GM12878 (cell line): Measurements from ENCODE around the gene MILR1. TPM values are rescaled to one million over a fixed set of nuclear protein-coding genes. Genes with fewer than 3 reads are reported as not detected.
A peak's percentile ranks its signal among the peaks of the same experiment; 100 is the strongest.

ENCODE experiments used
- ATAC-seq: fragments of 200-7000 bp; cut with Tn5 transposase; 3 replicates; pipeline ENCODE4 v1.9.1; 2020; ENCODE audit warnings: mild to moderate bottlenecking, moderate library complexity
- BruUV-seq: library from RNA; stranded (reverse); fragments of 400-500 nt; replicated peaks from 2 replicates; lab custom pipeline; 2021; lab: Mats Ljungman, UMichigan
- CTCF ChIA-PET: fragments of 300-600 bp; sonication (Branson Sonifier 250); formaldehyde crosslinking; extraction: SDS; loops from one replicate; lab custom pipeline; 2021; ENCODE audit warnings: inconsistent platforms; lab: Yijun Ruan, JAX
- POLR2A ChIA-PET: fragments of 350-600 bp; formaldehyde crosslinking; extraction: SDS; loops from one replicate; lab custom pipeline; 2021; ENCODE audit warnings: inconsistent platforms; lab: Charles Lee
- RAD21 ChIA-PET: fragments of 300-600 bp; sonication (Branson Sonifier 250); formaldehyde crosslinking; loops from one replicate; lab custom pipeline; 2023; ENCODE audit warnings: antibody characterized with exemption; ENCODE audit not compliant: unreplicated experiment; lab: Charles Lee
- SMC1A ChIA-PET: fragments of 300-600 bp; sonication (Branson Sonifier 250); formaldehyde crosslinking; loops from one replicate; lab custom pipeline; 2023; ENCODE audit not compliant: unreplicated experiment, uncharacterized antibody; lab: Charles Lee
- DNase-seq: peaks from one replicate; pipeline ENCODE4 v3.0.0-alpha.2; 2011; ENCODE audit warnings: low read depth, low spot score
- FAIRE-seq: peaks from 3 replicates; lab custom pipeline; 2011; peaks lifted over from hg19 to GRCh38; lab: Jason Lieb, UNC
- H2AFZ ChIP-seq: 2 replicates; pipeline ENCODE4 v1.6.0; 2011; ENCODE audit warnings: low read depth, low read length, control low read depth; ENCODE audit not compliant: control insufficient read depth
- H3K27ac ChIP-seq: 2 replicates; pipeline ENCODE4 v1.5.1; 2011; ENCODE audit warnings: control low read depth; ENCODE audit not compliant: control insufficient read depth, insufficient read depth
- H3K27me3 ChIP-seq, 2 experiments: replicated peaks in 1 of 2; 2 replicates each; pipeline versions ENCODE4 v1.6.0 to v1.6.1; 2011; ENCODE audit warnings: low read length in 1 of 2; ENCODE audit not compliant: control insufficient read depth in 2 of 2, insufficient read depth in 2 of 2
- H3K36me3 ChIP-seq, 2 experiments: 2 replicates each; pipeline ENCODE4 v1.5.1; 2011; ENCODE audit warnings: low read length in 1 of 2; ENCODE audit not compliant: control insufficient read depth in 2 of 2, insufficient read depth in 2 of 2
- H3K4me1 ChIP-seq: 2 replicates; pipeline ENCODE4 v1.6.1; 2011; ENCODE audit warnings: mild to moderate bottlenecking, low read length, moderate library complexity, mixed read lengths; ENCODE audit not compliant: control insufficient read depth, insufficient read depth
- H3K4me2 ChIP-seq: 2 replicates; pipeline ENCODE4 v1.6.0; 2011; ENCODE audit warnings: control low read depth; ENCODE audit not compliant: control insufficient read depth, insufficient read depth
- H3K4me3 ChIP-seq: fragments of 200-600 bp; sonication (generic); 2 replicates; pipeline ENCODE4 v1.5.1; 2016
- H3K79me2 ChIP-seq: 2 replicates; pipeline ENCODE4 v1.6.0; 2011; ENCODE audit warnings: low read length; ENCODE audit not compliant: control insufficient read depth, insufficient read depth
- H3K9ac ChIP-seq: 2 replicates; pipeline ENCODE4 v1.8.0; 2011; ENCODE audit warnings: low read length, control low read depth, mixed read lengths; ENCODE audit not compliant: control insufficient read depth, insufficient read depth
- H3K9me3 ChIP-seq: replicated peaks from 3 replicates; pipeline ENCODE4 v1.5.1; 2011; ENCODE audit warnings: mild to moderate bottlenecking, low read length; ENCODE audit not compliant: control insufficient read depth, insufficient read depth
- H4K20me1 ChIP-seq: 2 replicates; pipeline ENCODE4 v1.6.0; 2011; ENCODE audit not compliant: control insufficient read depth, insufficient read depth
- ETV6 ChIP-seq, 2 experiments: fragments of 450-650 bp in 1 of 2; IDR thresholded peaks in 1 of 2; conservative IDR thresholded peaks in 1 of 2; 2 replicates each; pipeline ENCODE4 v1.6.1; 2014; ENCODE audit warnings: antibody characterized with exemption in 1 of 2, borderline replicate concordance in 1 of 2, low read depth in 1 of 2, mild to moderate bottlenecking in 1 of 2, moderate library complexity in 1 of 2
- GATAD2B ChIP-seq: fragments of 450-650 bp; conservative IDR thresholded peaks from 2 replicates; pipeline ENCODE4 v1.6.1; 2017; ENCODE audit warnings: low read depth, mild to moderate bottlenecking, moderate library complexity
- NFYB ChIP-seq: IDR thresholded peaks from 2 replicates; pipeline ENCODE4 v1.6.1; 2011; ENCODE audit warnings: low read depth, mild to moderate bottlenecking, low read length, improper control_type of control experiment, moderate library complexity; ENCODE audit not compliant: insufficient read depth
- POLR2AphosphoS2 ChIP-seq: IDR thresholded peaks from 2 replicates; pipeline ENCODE4 v1.6.1; 2011; ENCODE audit warnings: low read depth, mild to moderate bottlenecking, low read length, improper control_type of control experiment, moderate library complexity
- SIN3A ChIP-seq: IDR thresholded peaks from 2 replicates; pipeline ENCODE4 v1.6.1; 2012; ENCODE audit warnings: low read depth, low read length, improper control_type of control experiment
- SPI1 ChIP-seq: IDR thresholded peaks from 2 replicates; pipeline ENCODE4 v1.6.1; 2011; ENCODE audit warnings: low read depth, mild to moderate bottlenecking, low read length, moderate library complexity, borderline replicate concordance; ENCODE audit not compliant: insufficient read depth
- TBL1XR1 ChIP-seq: IDR thresholded peaks from 2 replicates; pipeline ENCODE4 v1.6.1; 2012; ENCODE audit warnings: low read depth, low read length, improper control_type of control experiment
- WGBS: methylation state at CpG from one replicate; pipeline ENCODE4 v1.1.6; 2016; ENCODE audit warnings: low lambda C conversion rate; ENCODE audit not compliant: insufficient replicate concordance, insufficient coverage; ENCODE audit errors: missing lambda C conversion rate; 5-methylcytosine and 5-hydroxymethylcytosine counted together
- in situ Hi-C: fragments of 300-500 bp; cut with MboI; formaldehyde crosslinking; loops from 9 replicates; pipeline ENCODE4 v1.14.3; 2018; ENCODE audit warnings: mixed read lengths
- intact Hi-C: fragments of 100-400 bp; cut with micrococcal nuclease; formaldehyde crosslinking; loops from one replicate; pipeline ENCODE4 v1.14.2; 2022; ENCODE audit not compliant: unreplicated experiment
- polyA plus RNA-seq, 11 experiments: library from polyadenylated mRNA; depleted of rRNA in 4 of 11; unstranded in 6 of 11; stranded (reverse) in 5 of 11; fragments of >200 nt; fragmentation: Nextera tagmentation in 4 of 11; fragmentation: Illumina TruSeq in 1 of 11; extraction: Ambion mirVana in 4 of 11; extraction: Trizol in 1 of 11; gene quantifications; 1 replicate in 1 of 11; 2 replicates in 10 of 11; pipeline versions ENCODE4 v1.2.1 to v1.2.3, GENCODE V29; 2011 to 2016; ENCODE audit warnings: inconsistent platforms in 2 of 11, missing spikeins in 2 of 11, low read depth in 1 of 11
- total RNA-seq, 4 experiments: library from RNA; depleted of rRNA in 3 of 4; stranded (reverse); fragments of >200 nt in 3 of 4; fragmentation: Illumina TruSeq in 1 of 4; extraction: Trizol in 1 of 4; gene quantifications; 2 replicates each; pipeline versions ENCODE4 v1.2.1 to v1.2.3, GENCODE V29; 2013 to 2021
- TF ChIP-seq, protein P1 (sequence below): fragments of 450-650 bp; IDR thresholded peaks from 2 replicates; pipeline ENCODE4 v1.6.1; 2016; ENCODE audit warnings: mild to moderate bottlenecking

Gene MILR1
- total and polyA plus RNA-seq, 10 of the 15 experiments (the other 5 are each of a cell fraction or from before 2014, with no cell fraction given): 2.0 to 47.2 (median 17.2) TPM

DNA sequence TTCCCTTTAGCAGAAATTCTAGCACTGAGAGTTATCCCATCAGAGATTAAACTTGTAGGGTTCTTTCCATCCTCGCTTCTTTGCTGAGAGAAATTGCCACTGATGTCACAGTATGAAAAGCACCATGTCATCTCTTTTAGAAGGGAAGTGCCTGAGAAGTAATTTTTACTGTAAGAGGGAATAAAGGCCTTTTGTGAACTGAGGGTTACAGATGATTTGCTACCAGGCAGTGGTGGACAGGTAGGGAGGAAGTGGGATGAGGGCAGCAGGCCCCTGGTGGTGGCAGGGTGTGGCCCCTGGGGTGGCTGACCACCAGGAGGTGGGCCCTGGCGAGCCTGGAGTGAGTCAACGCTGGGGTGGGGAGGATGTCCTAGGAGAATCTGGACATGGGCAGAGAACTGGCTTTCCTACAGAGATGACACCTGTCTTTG lies 6.4 kb upstream of the MILR1 start (continued):
- TF ChIP-seq SPI1 (peak; percentile 40; the same call in 1 of the 2 replicates), NFYB (no peak)

DNA sequence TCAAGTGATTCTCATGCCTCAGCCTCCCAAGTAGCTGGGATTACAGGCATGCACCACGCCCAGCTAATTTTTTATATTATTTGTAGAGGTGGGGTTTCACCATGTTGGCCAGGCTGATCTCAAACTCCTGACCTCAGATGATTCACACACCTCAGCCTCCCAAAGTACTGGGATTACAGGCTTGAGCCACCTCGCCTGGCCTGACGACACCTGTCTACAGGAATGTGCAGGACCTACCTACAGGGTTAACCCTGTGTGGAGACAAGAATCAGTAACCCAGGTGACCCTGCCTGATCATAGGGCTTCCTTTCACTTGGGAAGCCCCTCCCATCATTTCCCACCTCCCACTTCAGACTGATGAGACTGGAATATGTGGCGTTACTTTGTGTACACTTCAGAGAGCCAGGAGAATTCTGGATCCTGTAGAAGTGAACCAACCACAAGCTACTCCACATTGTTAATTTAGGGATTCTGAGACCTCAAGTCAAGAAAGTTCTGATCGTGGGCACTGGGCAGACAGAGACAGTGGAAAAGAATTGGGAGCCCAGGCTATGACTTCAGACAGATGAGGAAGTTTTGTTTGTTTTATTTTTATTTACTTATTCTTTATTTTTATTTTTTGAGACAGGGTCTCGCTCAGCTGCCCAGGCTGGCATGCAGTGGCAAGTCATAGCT lies 5.7 kb upstream of the MILR1 start:
- Histone ChIP-seq H3K9me3 (peaks cover 2% of the 10 kb centered on the region; the same call in 1 of the 3 replicates), H3K36me3 (no peaks in the 10 kb centered on the region), H2AFZ (no peak overlapping the region), H3K79me2 (no peaks in the 10 kb centered on the region), H3K27me3 (no peaks in the 10 kb centered on the region), H4K20me1 (no peaks in the 10 kb centered on the region), H3K4me1 (peaks cover 15% of the 10 kb centered on the region), H3K9ac (no peak overlapping the region), H3K4me2 (no peak overlapping the region), H3K27ac (no peak overlapping the region), H3K4me3 (no peak overlapping the region)
- BruUV-seq: no TSS peak
- DNase-seq (no peak), ATAC-seq (no peak), FAIRE-seq (no peak)
- WGBS: 79% methylated on average over 6 of the region's 6 CpGs
- ChIA-PET RAD21 (no interaction called here), CTCF (interaction anchor here (1.0 to 1.4 kb wide), 3 partner anchors 9 to 48 kb away, joined by 3 to 7 read pairs (median 4); no protein-coding TSS in a partner anchor), SMC1A (interaction anchor here (1.0 kb wide), 1 partner anchor 23 kb away, joined by 3 read pairs; no protein-coding TSS in a partner anchor), POLR2A (interaction anchor here (0.6 kb wide), 1 partner anchor 15 kb away, joined by 4 read pairs; no protein-coding TSS in a partner anchor)
- intact Hi-C loops: no loop called here
- no peak for TF ChIP-seq TBL1XR1
- no peak for TF ChIP-seq ETV6 (conservative IDR thresholded peaks at IDR 0.05 in 1 of 2, IDR thresholded peaks at IDR 0.05 in 1 of 2; ENCODE audit: borderline replicate concordance in 1 of 2, low read depth in 1 of 2)
- TF ChIP-seq SPI1: no peak
- TF ChIP-seq POLR2AphosphoS2: no peak
- TF ChIP-seq, protein P1, sequence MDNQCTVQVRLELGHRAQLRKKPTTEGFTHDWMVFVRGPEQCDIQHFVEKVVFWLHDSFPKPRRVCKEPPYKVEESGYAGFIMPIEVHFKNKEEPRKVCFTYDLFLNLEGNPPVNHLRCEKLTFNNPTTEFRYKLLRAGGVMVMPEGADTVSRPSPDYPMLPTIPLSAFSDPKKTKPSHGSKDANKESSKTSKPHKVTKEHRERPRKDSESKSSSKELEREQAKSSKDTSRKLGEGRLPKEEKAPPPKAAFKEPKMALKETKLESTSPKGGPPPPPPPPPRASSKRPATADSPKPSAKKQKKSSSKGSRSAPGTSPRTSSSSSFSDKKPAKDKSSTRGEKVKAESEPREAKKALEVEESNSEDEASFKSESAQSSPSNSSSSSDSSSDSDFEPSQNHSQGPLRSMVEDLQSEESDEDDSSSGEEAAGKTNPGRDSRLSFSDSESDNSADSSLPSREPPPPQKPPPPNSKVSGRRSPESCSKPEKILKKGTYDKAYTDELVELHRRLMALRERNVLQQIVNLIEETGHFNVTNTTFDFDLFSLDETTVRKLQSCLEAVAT: no peak
- TF ChIP-seq GATAD2B: no peak
- no peak for TF ChIP-seq SIN3A
- in situ Hi-C loops: no loop called here
